NK-92 treated with Interleukin-12 subunit alpha and Interleukin-12 subunit beta, amount 100 ng/mL, for 24 hours (cell line): Measurements from ENCODE around the gene ZDHHC12.
"Not testable (repeated sequence)": the region's sequence is repeated elsewhere in the genome, so short reads cannot be mapped to it uniquely, and the experiment has no call there.

Experiments
- DNase-seq: peaks from one replicate; lab custom pipeline; 2025; lab: John Stamatoyannopoulos, UW

ZDHHC12 gene

GRCh38 chr9:128707446-128707845 lies 16.5 kb downstream of the ZDHHC12 start:
- no peak for DNase-seq

- no peak for DNase-seq
Observed at GRCh38 chr9:128706671-128707381, 17.1 kb downstream of the ZDHHC12 start.

GRCh38 chr9:128706045-128706444 lies 17.9 kb downstream of the ZDHHC12 start:
- DNase-seq: no peak

- no peak for DNase-seq
Observed at GRCh38 chr9:128705051-128705965, 18.6 kb downstream of the ZDHHC12 start.

GRCh38 chr9:128704356-128704670 lies 19.6 kb downstream of the ZDHHC12 start:
- DNase-seq: no peak

- DNase-seq: no peak
Observed at GRCh38 chr9:128703616-128704355, 20.1 kb downstream of the ZDHHC12 start.

- no peak for DNase-seq
Observed at GRCh38 chr9:128702949-128703615, 20.8 kb downstream of the ZDHHC12 start.

GRCh38 chr9:128702445-128702948 lies 21.4 kb downstream of the ZDHHC12 start, which contains the start of gene PKN3:
PKN3 (plus strand) TSS chr9:128702503; CDS start chr9:128702916, 413 bp downstream.
- no peak for DNase-seq

- DNase-seq: no peak
Observed at GRCh38 chr9:128701227-128701854, 22.6 kb downstream of the ZDHHC12 start.

- not testable (repeated sequence) for DNase-seq
Observed at GRCh38 chr9:128699096-128699795, 24.7 kb downstream of the ZDHHC12 start.

GRCh38 chr9:128696923-128697707 lies 26.8 kb downstream of the ZDHHC12 start:
- no peak for DNase-seq

- no peak for DNase-seq
Observed at GRCh38 chr9:128694344-128694743, 29.6 kb downstream of the ZDHHC12 start.

GRCh38 chr9:128693738-128694137 lies 30.2 kb downstream of the ZDHHC12 start:
- DNase-seq: not testable (repeated sequence)

- no peak for DNase-seq
Observed at GRCh38 chr9:128690684-128691034, 33.3 kb downstream of the ZDHHC12 start.

GRCh38 chr9:128689820-128690683 lies 33.9 kb downstream of the ZDHHC12 start:
- DNase-seq: peak; percentile 18

GRCh38 chr9:128689293-128689774 lies 34.6 kb downstream of the ZDHHC12 start:
- peak; percentile 61 for DNase-seq

- DNase-seq: peak; percentile 86
Observed at GRCh38 chr9:128688501-128689292, 35.2 kb downstream of the ZDHHC12 start, which contains the start of gene SET. SET (plus strand) TSS chr9:128689222; CDS start chr9:128689583, 361 bp downstream.

GRCh38 chr9:128687453-128687852 lies 36.5 kb downstream of the ZDHHC12 start:
- DNase-seq: no peak
